Sigmoid colon (tissue), 7 donors: ENCODE results near the gene PIP5K1C. TPM values are rescaled to one million over a fixed set of nuclear protein-coding genes. Genes with fewer than 3 reads are reported as not detected.

Source experiments
- DNase-seq: peaks from one replicate; pipeline ENCODE4 v3.0.0-alpha.2; 2019
- H3K27ac ChIP-seq, 4 donors: fragments of 200-600 bp; sonication (generic); one replicate each; pipeline ENCODE4 v1.5.1; 2016 to 2019; ENCODE audit warnings: mild to moderate bottlenecking in 1 of 4
- H3K27me3 ChIP-seq, 3 donors: fragments of 200-600 bp; sonication (generic); one replicate each; pipeline ENCODE4 v1.5.1; 2019; ENCODE audit warnings: mild to moderate bottlenecking in 1 of 3
- H3K36me3 ChIP-seq, 4 donors: fragments of 200-600 bp; sonication (generic); one replicate each; pipeline ENCODE4 v1.5.1; 2016 to 2019
- H3K4me1 ChIP-seq, 4 donors: fragments of 200-600 bp; sonication (generic); one replicate each; pipeline ENCODE4 v1.5.1; 2017 to 2019
- H3K4me3 ChIP-seq, 4 donors: fragments of 200-600 bp; sonication (generic); one replicate each; pipeline ENCODE4 v1.5.1; 2017 to 2019; ENCODE audit warnings: mild to moderate bottlenecking in 2 of 4, moderate library complexity in 1 of 4
- H3K9me3 ChIP-seq, 4 donors: fragments of 200-600 bp in 3 of 4; sonication (generic) in 3 of 4; one replicate each; pipeline versions ENCODE4 v1.5.1 to v1.6.1; 2013 to 2019
- CTCF ChIP-seq, 4 experiments: fragments of 450-650 bp in 3 of 4; fragments of 200-600 bp in 1 of 4; IDR thresholded peaks; one replicate each; pipeline ENCODE4 v1.5.1; 2016 to 2019; ENCODE audit warnings: antibody characterized with exemption in 4 of 4, mild to moderate bottlenecking in 3 of 4, moderate library complexity in 2 of 4
- EP300 ChIP-seq, 4 donors: sonication (generic); formaldehyde crosslinking; IDR thresholded peaks; one replicate each; pipeline ENCODE4 v1.6.1; 2017; ENCODE audit warnings: antibody characterized with exemption in 4 of 4
- POLR2A ChIP-seq, 2 donors: fragments of 450-650 bp; IDR thresholded peaks; one replicate each; pipeline ENCODE4 v1.6.1; 2016; ENCODE audit warnings: antibody characterized with exemption in 2 of 2, mild to moderate bottlenecking in 2 of 2, moderate library complexity in 2 of 2
- POLR2AphosphoS5 ChIP-seq, 4 donors: sonication (generic); formaldehyde crosslinking; IDR thresholded peaks; one replicate each; pipeline ENCODE4 v1.6.1; 2017; ENCODE audit warnings: antibody characterized with exemption in 4 of 4
- WGBS, 2 donors: extraction: QIAGEN DNeasy Blood & Tissue Kit; methylation state at CpG; one replicate each; pipeline ENCODE4 v1.1.7; 2013; 5-methylcytosine and 5-hydroxymethylcytosine counted together
- intact Hi-C: fragments of 100-400 bp; cut with DNase I; formaldehyde crosslinking; loops from one replicate; pipeline ENCODE4 v1.15.1; 2023
- polyA plus RNA-seq, 3 donors: library from polyadenylated mRNA; stranded (reverse); fragments of 200-250 nt; gene quantifications; one replicate each; pipeline ENCODE4 v1.2.3, GENCODE V29; 2013
- total RNA-seq, 4 donors: library from RNA; depleted of rRNA; stranded (reverse); fragments of >200 nt; gene quantifications; one replicate each; pipeline ENCODE4 v1.1.0, GENCODE V29; 2016
- donor health status: healthy with polysubstance abuse.
- donor health status: Bipolar disorder and iron deficiency.
- donor health status: healthy.

Gene PIP5K1C
- total and polyA plus RNA-seq, 7 donors, result 7.8 to 68.7 (median 27.8) TPM

DNA sequence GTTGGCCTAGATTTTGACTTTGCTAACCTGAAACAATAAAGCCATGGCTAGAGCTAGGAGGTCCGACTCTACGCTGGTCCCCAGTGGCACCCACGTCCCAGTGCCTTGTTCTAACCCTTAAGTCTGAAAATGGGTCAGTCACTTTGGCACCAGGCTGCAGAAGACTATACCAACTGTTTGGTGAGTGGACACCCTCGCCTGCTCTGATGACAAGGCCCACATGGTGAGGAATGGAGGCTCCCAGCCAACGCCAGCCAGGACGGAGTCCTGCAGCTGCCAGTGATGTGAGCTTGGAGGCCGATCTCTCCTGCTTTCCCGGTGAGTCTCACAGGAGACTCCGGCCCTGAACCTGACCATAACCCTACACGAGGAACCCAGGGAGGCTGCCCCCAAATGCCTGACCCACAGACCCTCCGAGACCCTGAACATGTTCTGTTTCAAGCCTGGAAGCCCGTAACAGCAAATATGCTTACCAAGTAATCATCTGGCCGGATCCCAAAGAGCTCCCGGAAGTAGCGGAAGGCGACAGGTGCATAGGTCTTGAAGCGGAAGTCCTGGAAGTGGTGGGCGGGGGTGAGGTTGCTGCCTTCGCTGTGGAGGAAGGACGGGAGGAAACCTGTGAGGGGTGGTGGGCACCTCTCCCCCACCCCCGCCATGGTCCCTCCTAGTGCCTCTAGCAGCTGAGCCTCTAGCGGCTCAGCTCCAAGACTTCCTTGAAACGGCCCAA is 39.6 kb downstream of the PIP5K1C start:
- peaks cover 46 to 99% (median 88%) of the 10 kb centered on the region in 4 donors for H3K36me3 ChIP-seq
- no peak overlapping the region for H3K27ac ChIP-seq
- intact Hi-C loops, result no loop called here
- H3K4me1 ChIP-seq, result peaks cover 0 to 3% (median 2%) of the 10 kb centered on the region in 4 donors
- 80 to 86% methylated on average over 23 of the region's 23 CpGs for WGBS, 2 donors
- H3K27me3 ChIP-seq, result no peaks in the 10 kb centered on the region
- DNase-seq, result no peak
- no peak overlapping the region for H3K4me3 ChIP-seq
- H3K9me3 ChIP-seq, result no peaks in the 10 kb centered on the region
- TF ChIP-seq EP300 (IDR thresholded peaks at IDR 0.05), result no peak
- no peak for TF ChIP-seq CTCF (IDR thresholded peaks at IDR 0.05)
- TF ChIP-seq POLR2A (IDR thresholded peaks at IDR 0.05), result no peak
- no peak for TF ChIP-seq POLR2AphosphoS5 (IDR thresholded peaks at IDR 0.05)

GRCh38 chr19:3659746-3660112 is 40.5 kb downstream of the PIP5K1C start:
- peaks cover 46 to 97% (median 85%) of the 10 kb centered on the region in 4 donors for H3K36me3 ChIP-seq
- 91 to 97% methylated on average over 22 of the region's 22 CpGs for WGBS, 2 donors

DNA sequence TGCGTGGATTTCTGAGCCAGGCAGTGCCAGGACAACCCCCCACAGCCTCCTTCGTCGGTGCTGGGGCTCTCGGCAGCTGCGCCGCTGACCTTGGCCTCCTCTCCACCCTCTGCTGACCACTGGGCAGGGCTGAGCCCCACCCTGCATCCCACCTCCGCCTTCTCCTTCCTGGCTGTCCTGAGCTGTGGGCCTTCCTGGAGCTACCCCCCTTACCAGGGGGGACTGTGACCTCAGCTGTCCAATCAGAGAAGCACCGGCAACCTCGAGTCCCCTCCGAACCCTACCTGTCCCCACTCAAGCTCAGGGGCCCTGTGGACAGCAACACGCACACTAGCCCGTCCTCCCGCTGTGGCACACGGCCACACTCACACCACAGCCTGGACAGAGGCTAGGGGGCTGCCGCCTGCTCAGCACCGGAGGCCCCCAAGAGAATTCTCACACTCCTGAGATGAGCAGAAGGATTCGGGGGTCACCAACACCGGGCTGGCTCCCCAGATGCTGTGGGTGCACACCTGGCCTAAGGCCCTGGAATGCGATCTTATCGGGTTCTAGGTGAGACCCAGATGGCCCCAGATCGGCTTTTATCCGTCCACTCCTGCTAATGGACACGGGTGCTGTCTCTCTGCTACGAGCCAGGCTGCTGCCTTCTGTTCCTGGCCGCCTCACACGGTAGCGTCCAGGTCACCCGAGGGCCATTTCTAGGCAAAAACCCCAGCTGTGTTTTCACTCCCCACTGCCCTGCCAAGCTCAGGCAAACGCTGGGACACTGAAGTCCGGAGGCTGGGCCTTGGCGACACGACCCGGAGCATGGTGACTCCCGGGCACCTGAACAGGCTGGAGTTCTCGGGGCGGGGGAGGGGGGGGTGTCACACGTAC is 41.2 kb downstream of the PIP5K1C start:
- WGBS, 2 donors, result 93 to 94% methylated on average over 37 of the region's 37 CpGs

More at GRCh38 chr19:3659746-3660112, 40.5 kb downstream of the PIP5K1C start:
- TF ChIP-seq POLR2A (IDR thresholded peaks at IDR 0.05) (no peak), CTCF (IDR thresholded peaks at IDR 0.05) (no peak), POLR2AphosphoS5 (IDR thresholded peaks at IDR 0.05) (no peak), EP300 (IDR thresholded peaks at IDR 0.05) (no peak)
- no peak for DNase-seq
- Histone ChIP-seq H3K4me3 (no peak overlapping the region), H3K27ac (no peak overlapping the region), H3K4me1 (no peaks in the 10 kb centered on the region), H3K9me3 (no peaks in the 10 kb centered on the region), H3K27me3 (no peaks in the 10 kb centered on the region)
- intact Hi-C loops, result no loop called here

More for the DNA sequence above, 41.2 kb downstream of the PIP5K1C start:
- Histone ChIP-seq H3K4me3 (no peak overlapping the region), H3K27me3 (no peaks in the 10 kb centered on the region), H3K4me1 (no peaks in the 10 kb centered on the region), H3K27ac (no peak overlapping the region), H3K9me3 (no peaks in the 10 kb centered on the region), H3K36me3 (peaks cover 41 to 97% (median 82%) of the 10 kb centered on the region in 4 donors)
- no peak for TF ChIP-seq EP300 (IDR thresholded peaks at IDR 0.05)
- TF ChIP-seq CTCF (IDR thresholded peaks at IDR 0.05), result no peak
- no peak for TF ChIP-seq POLR2A (IDR thresholded peaks at IDR 0.05)
- TF ChIP-seq POLR2AphosphoS5 (IDR thresholded peaks at IDR 0.05), result no peak
- intact Hi-C loops, result no loop called here
- no peak for DNase-seq
